GM06990 (cell line): Measurements from ENCODE around the gene CPTP.

Source experiments
- DNase-seq: peaks from one replicate; pipeline ENCODE4 v3.0.0-alpha.2; 2011; ENCODE audit not compliant: insufficient read length; ENCODE audit errors: extremely low read depth
- H3K27me3 ChIP-seq: replicated peaks from 2 replicates; pipeline ENCODE4 v1.6.0; 2011; ENCODE audit warnings: low read length; ENCODE audit not compliant: control insufficient read depth, insufficient read depth
- H3K36me3 ChIP-seq: 2 replicates; pipeline ENCODE4 v1.5.1; 2011; ENCODE audit warnings: low read length; ENCODE audit not compliant: control insufficient read depth, insufficient read depth
- H3K4me3 ChIP-seq: replicated peaks from 2 replicates; pipeline ENCODE4 v1.5.1; 2011; ENCODE audit warnings: low read depth, mild to moderate bottlenecking, control low read depth, low read length
- CTCF ChIP-seq: IDR thresholded peaks from 2 replicates; pipeline ENCODE4 v1.5.1; 2011; ENCODE audit warnings: low read length, control low read depth, mild to moderate bottlenecking, inconsistent platforms; ENCODE audit not compliant: insufficient read depth, poor library complexity, severe bottlenecking

Gene CPTP

GRCh38 chr1:1285102-1285571, 39.5 kb upstream of the CPTP start:
- no peaks in the 10 kb centered on the region for H3K27me3 ChIP-seq
- TF ChIP-seq CTCF = no peak
- no peaks in the 10 kb centered on the region for H3K36me3 ChIP-seq
- DNase-seq = peak; percentile 11
- no peak overlapping the region for H3K4me3 ChIP-seq

GRCh38 chr1:1285611-1286311, 38.8 kb upstream of the CPTP start:
- Histone ChIP-seq H3K27me3 (no peaks in the 10 kb centered on the region), H3K4me3 (no peak overlapping the region), H3K36me3 (no peaks in the 10 kb centered on the region)
- DNase-seq = no peak
- no peak for TF ChIP-seq CTCF

GRCh38 chr1:1286313-1287261, 38.0 kb upstream of the CPTP start:
- H3K4me3 ChIP-seq = no peak overlapping the region
- TF ChIP-seq CTCF = no peak
- DNase-seq = no peak

GRCh38 chr1:1287288-1288110, 37.1 kb upstream of the CPTP start:
- Histone ChIP-seq H3K4me3 (no peak overlapping the region), H3K27me3 (no peaks in the 10 kb centered on the region), H3K36me3 (no peaks in the 10 kb centered on the region)
- DNase-seq = peak; percentile 11
- TF ChIP-seq CTCF = no peak

More at GRCh38 chr1:1286313-1287261, 38.0 kb upstream of the CPTP start:
- H3K27me3 ChIP-seq = no peaks in the 10 kb centered on the region
- no peaks in the 10 kb centered on the region for H3K36me3 ChIP-seq

GRCh38 chr1:1290238-1290731, 34.3 kb upstream of the CPTP start:
- no peak for DNase-seq
- Histone ChIP-seq H3K36me3 (no peaks in the 10 kb centered on the region), H3K27me3 (no peaks in the 10 kb centered on the region), H3K4me3 (no peak overlapping the region)
- TF ChIP-seq CTCF = peak; percentile 57
